HG03066 (cell line): ENCODE data around the gene PNMA1.

Source experiments
- ATAC-seq: cut with Tn5 transposase; IDR thresholded peaks from one replicate; pipeline ENCODE4 v1.9.1; 2021; ENCODE audit warnings: low read depth; ENCODE audit not compliant: unreplicated experiment

PNMA1 gene

GRCh38 chr14:73739174-73739898 lies 25.2 kb upstream of the PNMA1 start:
- no peak for ATAC-seq

GRCh38 chr14:73738518-73739173 lies 24.5 kb upstream of the PNMA1 start:
- ATAC-seq, result no peak

GRCh38 chr14:73736842-73737241 lies 22.7 kb upstream of the PNMA1 start:
- no peak for ATAC-seq

DNA sequence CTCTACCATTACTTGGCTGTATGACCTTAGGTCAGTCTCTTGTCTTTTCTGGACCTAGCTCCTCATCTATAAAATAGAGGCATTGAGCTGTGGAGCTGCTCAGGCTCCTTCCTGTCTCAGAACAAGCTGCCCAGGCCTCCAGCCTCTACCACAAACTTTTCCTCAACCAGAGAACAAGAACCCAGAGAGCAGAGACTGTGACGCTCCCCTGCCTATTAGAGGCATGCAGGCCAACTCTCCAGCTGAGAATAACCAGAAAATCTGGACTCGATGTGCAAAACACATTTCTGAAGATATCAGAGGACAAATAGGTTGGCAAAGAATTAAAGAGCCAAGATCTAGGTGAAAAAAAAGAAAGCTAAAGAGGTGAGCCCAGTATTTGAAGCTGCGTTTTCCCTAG lies 17.8 kb upstream of the PNMA1 start:
- ATAC-seq, result no peak

GRCh38 chr14:73731111-73731510 lies 16.9 kb upstream of the PNMA1 start:
- no peak for ATAC-seq

GRCh38 chr14:73729556-73730265 lies 15.5 kb upstream of the PNMA1 start:
- ATAC-seq, result no peak

GRCh38 chr14:73728717-73729330 lies 14.6 kb upstream of the PNMA1 start:
- ATAC-seq, result no peak

DNA sequence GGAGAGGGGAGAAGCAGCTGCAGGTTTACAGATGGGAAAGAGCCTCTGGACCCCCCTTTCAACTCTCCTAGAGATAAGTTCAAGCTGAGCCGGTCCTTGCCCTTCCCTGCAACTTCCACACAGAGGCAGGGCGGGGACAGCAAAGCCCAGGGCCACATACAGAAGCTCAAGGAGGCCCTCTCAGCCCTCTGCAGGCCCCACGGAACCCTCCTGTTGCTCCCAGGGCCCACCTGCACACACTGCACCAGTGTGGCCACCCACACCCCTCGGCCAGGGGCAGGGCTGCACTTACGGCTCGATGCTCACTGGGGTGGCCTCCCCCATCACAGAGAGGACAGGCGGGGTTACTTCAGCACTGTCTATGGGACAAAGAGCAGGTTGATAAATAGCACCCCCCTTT lies 13.0 kb upstream of the PNMA1 start:
- ATAC-seq, result no peak

DNA sequence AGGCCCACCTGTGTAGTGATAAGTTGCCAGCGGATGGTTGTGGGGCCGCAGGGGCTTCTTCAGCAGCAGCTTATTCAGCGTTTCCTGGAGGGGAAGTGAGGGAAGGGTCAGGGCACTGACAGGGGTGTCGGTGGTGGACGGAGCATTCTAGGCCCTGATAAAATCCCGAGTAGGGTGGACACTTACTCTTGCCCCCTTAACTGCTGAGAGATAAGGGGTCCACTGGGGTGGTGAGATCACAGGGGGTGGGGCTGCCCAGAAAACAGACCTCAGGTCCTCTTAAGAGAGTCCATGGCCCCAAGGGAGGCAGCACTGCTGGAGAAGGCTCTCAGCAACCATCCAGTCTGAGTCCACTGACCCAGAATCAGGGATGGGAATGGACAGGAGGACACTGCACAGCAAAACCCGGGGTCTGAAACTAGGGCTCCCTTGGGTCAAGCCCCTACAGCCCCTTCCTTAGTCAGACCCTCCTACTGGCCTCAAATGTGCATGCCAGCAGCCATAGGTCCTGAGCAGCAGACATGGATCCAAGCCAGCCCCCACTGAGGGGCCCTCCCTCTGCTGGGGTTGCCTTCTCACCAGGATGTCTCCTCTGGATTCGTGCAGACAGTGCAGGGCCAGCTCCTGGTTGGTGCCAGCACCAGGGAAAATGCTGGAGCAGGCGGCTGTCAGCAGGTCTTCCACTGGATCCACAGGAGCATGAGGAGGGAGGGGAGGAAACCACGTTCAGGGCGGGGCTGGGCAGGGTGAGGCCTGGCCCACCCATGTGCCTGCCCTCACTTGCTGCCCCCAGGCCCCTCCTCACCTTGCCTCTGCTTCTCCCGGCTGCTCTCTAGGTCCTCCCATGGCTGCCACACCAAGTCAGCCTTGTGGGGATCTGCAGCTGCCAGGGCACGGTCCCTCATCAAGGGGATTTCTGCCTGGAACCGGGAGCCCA lies 12.1 kb upstream of the PNMA1 start:
- no peak for ATAC-seq

GRCh38 chr14:73725116-73726024 lies 11.2 kb upstream of the PNMA1 start:
- no peak for ATAC-seq

- ATAC-seq, result no peak
Observed at GRCh38 chr14:73724696-73725095, 10.5 kb upstream of the PNMA1 start.

- ATAC-seq, result no peak
Observed at GRCh38 chr14:73723797-73724661, 9.8 kb upstream of the PNMA1 start.

- ATAC-seq, result no peak
Observed at GRCh38 chr14:73723406-73723796, 9.2 kb upstream of the PNMA1 start.

GRCh38 chr14:73722581-73722980 lies 8.4 kb upstream of the PNMA1 start:
- ATAC-seq, result no peak

DNA sequence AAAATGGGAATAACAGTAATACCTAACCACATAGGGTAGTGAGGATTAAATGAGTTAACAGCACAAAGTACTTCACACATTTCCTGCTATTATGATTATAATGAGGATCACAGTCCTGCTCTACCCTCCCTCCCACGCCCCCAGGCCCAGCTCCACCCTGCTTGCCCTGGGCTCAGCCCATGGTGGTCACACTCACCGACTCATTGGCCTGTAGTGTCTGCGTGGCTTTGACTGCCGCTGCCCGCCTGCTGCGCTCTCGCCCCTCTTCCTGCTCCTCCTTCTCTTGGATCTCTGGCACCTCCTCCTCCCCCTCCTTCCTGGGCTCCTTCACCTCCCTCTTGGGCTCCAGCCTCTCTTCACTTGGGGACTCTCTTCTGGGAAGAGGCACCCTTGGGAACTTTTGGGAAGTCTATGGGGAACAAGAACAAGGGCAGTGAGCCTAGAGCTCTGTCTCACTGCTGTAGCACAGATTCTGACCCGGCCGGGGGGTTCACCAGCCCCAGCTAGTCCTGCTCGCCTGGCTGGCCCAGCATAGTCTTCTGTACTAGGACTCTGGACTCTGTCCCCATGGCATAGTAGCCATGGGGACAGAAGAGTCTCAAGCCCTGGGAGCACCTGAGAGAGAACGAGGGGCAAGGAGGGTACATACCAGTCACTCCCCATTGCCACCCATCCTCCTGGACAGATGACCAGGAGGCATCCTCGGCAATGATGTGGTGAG lies 7.1 kb upstream of the PNMA1 start:
- no peak for ATAC-seq

DNA sequence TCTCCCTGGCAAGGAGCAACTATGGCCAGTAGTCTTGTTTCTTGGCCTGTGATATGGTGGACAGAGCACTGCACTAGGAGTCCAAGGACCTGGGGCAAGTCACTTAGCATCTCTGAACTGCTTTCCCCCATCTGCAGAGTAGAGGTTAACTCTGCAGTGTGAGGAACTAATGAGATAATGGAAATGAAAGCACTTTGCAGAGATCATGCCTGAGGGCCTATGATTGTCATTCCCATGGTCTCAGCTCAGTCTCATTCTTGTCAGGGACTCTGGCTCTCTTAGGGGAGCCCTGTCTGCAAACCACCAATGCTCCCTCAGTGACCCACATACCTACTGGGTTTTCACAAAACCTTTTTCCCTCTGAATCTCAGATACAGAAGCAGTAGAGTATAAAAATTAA lies 6.5 kb upstream of the PNMA1 start:
- ATAC-seq, result no peak

GRCh38 chr14:73719791-73720190 lies 5.6 kb upstream of the PNMA1 start:
- no peak for ATAC-seq

DNA sequence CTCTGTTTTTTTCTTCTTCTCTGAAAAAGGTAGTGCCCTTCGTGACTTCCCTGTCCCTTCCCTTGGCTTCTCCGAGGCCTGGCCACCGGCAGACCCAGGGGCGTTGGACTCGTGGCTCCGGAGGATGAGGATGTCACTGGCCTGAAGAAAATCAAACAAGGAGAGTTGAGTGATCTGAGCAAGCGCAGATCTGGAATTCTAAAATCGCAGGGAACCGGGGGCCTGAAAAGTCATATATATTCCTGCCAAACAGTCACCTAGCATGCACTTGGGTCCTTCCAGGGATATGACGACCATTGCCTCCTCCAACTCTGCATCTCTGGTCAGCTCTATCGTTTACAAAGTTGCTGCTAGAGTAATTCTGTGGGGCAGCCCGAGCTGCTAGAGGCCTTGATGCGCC lies 5.2 kb upstream of the PNMA1 start:
- no peak for ATAC-seq
